Upper lobe of right lung (tissue), 1 donor: ENCODE results near the gene DAP. TPM values are rescaled to one million over a fixed set of nuclear protein-coding genes. Genes with fewer than 3 reads are reported as not detected.
A peak's percentile ranks its signal among the peaks of the same experiment; 100 is the strongest.
"Not testable (repeated sequence)": the region's sequence is repeated elsewhere in the genome, so short reads cannot be mapped to it uniquely, and the experiment has no call there.

Experiments used
- ATAC-seq: fragments of 200-7000 bp; cut with Tn5 transposase; one replicate; pipeline ENCODE4 v1.9.1; 2020; ENCODE audit warnings: mild to moderate bottlenecking, moderate library complexity
- DNase-seq: peaks from one replicate; pipeline ENCODE4 v3.0.0-alpha.2; 2020
- H3K27ac ChIP-seq: fragments of 200-600 bp; one replicate; pipeline ENCODE4 v1.8.0; 2022
- H3K27me3 ChIP-seq: fragments of 200-600 bp; one replicate; pipeline ENCODE4 v1.8.0; 2022; ENCODE audit warnings: mild to moderate bottlenecking
- H3K36me3 ChIP-seq: fragments of 200-600 bp; one replicate; pipeline ENCODE4 v1.8.0; 2022
- H3K4me1 ChIP-seq: fragments of 200-600 bp; one replicate; pipeline ENCODE4 v1.8.0; 2022
- H3K4me3 ChIP-seq: fragments of 200-600 bp; one replicate; pipeline ENCODE4 v1.8.0; 2022; ENCODE audit warnings: mild to moderate bottlenecking
- H3K9me3 ChIP-seq: fragments of 200-600 bp; one replicate; pipeline ENCODE4 v1.8.0; 2022
- intact Hi-C: fragments of 100-400 bp; cut with DNase I; formaldehyde crosslinking; loops from one replicate; pipeline ENCODE4 v1.11.0; 2022
- total RNA-seq: library from RNA; stranded (reverse); fragmentation: NEBNext Ultra II Directional; extraction: Animal tissue kit (Norgen Biotek cat#: 25700); gene quantifications from one replicate; pipeline ENCODE4 v1.2.1, GENCODE V29; 2021
- TF ChIP-seq, protein P1 (sequence below): fragments of 200-600 bp; IDR thresholded peaks from one replicate; pipeline ENCODE4 v1.8.0; 2022; ENCODE audit warnings: antibody characterized with exemption
- donor health status: DM: no; HTN: yes; CAD: no; lungs with severe emphysema.

Gene DAP
- total RNA-seq, 1 donor from 2014 or later: 105 TPM

DNA sequence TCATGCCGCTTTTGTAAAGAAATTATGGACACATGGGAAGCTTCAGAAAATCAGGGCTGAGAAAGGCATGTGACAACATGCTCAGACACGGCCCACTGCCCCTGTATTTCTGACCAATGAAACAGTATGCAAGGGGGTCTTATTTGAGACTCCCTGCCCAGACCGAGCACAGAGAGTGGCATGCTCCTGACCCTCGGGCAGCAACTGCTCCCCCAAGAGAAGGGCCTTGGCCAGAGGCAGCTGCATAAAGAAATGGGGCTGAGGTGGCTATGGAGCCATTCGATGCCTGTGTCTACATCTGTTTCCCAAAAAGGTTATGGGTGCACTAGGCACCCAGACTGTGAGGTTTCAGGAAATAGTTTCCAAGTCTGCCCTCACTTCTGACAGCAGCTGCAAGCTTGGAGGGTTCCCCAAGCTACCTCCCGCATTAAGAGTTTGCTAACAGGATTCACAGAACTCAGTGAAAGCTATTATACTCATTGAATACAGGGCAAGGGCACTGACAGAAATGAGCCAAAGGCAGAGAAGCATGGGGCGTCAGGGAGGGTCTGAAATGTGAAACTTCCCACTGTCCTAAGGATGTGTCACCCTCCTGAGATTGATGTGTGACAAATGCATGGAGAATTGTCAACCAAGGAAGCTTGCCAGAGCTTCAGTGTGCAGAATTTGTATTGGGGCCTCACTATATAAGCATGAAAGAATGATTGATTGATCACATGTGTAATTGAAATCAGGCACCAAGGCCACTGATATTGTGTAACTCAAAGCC, 94.3 kb downstream of the DAP start:
- Histone ChIP-seq H3K4me1 (no peaks in the 10 kb centered on the region), H3K4me3 (no peak overlapping the region), H3K27me3 (no peaks in the 10 kb centered on the region), H3K36me3 (no peaks in the 10 kb centered on the region), H3K9me3 (no peaks in the 10 kb centered on the region), H3K27ac (no peak overlapping the region)
- DNase-seq: no peak
- no peak for ATAC-seq
- TF ChIP-seq, protein P1, sequence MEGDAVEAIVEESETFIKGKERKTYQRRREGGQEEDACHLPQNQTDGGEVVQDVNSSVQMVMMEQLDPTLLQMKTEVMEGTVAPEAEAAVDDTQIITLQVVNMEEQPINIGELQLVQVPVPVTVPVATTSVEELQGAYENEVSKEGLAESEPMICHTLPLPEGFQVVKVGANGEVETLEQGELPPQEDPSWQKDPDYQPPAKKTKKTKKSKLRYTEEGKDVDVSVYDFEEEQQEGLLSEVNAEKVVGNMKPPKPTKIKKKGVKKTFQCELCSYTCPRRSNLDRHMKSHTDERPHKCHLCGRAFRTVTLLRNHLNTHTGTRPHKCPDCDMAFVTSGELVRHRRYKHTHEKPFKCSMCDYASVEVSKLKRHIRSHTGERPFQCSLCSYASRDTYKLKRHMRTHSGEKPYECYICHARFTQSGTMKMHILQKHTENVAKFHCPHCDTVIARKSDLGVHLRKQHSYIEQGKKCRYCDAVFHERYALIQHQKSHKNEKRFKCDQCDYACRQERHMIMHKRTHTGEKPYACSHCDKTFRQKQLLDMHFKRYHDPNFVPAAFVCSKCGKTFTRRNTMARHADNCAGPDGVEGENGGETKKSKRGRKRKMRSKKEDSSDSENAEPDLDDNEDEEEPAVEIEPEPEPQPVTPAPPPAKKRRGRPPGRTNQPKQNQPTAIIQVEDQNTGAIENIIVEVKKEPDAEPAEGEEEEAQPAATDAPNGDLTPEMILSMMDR: no peak
- intact Hi-C loops: no loop called here

DNA sequence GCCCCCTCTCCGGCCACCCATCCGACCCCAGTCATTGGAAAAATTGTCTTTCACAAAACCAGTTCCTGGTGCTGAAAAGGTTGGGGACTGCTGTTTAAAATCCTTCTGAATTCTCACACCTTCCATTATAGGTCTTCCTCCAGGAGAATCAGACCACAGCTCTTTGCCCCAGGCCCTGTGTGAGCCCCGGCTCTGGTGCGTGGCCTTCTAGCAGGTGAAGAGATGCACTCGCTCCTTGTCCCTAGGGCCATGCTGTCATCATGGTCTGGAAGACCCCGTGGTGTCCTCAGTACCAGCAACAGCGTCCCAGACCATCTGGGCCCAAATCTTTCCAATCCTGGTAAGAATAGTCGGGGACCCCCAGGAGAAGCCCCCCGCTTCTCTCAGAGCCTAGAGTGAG, 95.2 kb downstream of the DAP start:
- ATAC-seq: no peak
- Histone ChIP-seq H3K27me3 (no peaks in the 10 kb centered on the region), H3K36me3 (no peaks in the 10 kb centered on the region), H3K4me3 (no peak overlapping the region), H3K9me3 (no peaks in the 10 kb centered on the region), H3K4me1 (no peaks in the 10 kb centered on the region), H3K27ac (no peak overlapping the region)
- no peak for DNase-seq
- TF ChIP-seq, protein P1: no peak
- intact Hi-C loops: no loop called here

DNA sequence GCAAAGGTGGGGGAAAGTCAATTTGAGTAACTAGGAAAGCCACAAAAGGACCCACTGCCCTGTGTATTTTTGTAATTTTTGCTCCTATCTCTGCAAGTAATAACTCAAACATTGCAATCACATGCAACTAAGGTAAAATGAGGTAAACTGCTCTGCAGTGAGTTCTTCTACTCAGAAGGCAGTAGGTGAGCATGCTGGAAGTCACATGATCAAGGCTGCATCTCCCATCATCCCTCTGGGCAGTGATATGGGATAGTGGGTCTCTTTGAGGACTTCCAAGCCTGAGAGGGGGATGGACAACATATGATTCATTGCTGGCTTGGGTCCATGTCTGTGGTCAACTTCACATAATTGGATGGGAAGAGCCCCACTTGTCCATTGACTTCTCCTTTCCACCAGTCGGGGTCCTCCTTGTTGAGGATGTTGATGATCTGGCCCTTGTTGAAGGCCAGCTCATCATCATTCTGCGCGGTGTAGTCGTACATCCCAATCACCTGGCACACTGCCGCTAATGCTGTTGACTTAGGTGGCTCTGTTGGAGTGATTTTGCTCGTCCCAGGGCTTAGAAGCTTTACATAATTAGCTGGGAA, 96.8 kb downstream of the DAP start:
- H3K27me3 ChIP-seq, intact Hi-C loops, H3K9me3 ChIP-seq, H3K36me3 ChIP-seq, DNase-seq, ATAC-seq, H3K4me3 ChIP-seq, H3K4me1 ChIP-seq, H3K27ac ChIP-seq: not testable (repeated sequence)

DNA sequence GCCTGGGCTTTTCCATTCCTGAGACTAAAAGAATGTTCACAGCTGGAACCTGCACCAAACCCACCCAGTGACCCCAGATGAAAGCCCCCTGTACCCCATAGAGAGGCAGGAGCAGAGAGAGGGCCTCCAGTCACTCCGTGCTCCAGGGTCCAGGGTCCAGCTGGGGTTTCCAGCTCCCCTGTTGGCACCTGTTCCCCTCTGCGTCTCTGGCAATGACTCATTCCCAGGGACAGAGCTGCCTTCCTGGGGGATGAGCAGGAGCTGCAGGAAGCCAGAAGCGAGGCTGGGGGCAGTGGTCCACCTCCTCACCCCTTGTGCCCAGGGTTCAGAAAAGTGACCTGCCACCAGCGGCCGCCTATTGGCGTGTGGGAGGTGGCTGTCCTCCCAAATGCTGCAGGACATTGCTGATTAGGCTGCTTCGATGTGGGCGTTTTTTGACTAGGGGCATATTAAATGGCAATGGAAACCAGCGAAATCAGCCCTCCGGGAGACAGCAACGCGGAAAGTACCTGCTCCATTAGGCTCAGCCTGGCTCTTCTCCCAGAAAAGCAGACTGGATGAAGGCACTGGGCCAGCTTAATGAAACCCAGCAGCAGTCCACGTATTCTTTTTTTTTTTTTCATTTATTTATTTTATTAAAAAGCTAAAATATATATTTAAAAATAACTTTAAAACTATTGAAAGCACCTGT, 97.4 kb downstream of the DAP start:
- DNase-seq (no peak), ATAC-seq (no peak)
- Histone ChIP-seq H3K9me3 (no peaks in the 10 kb centered on the region), H3K36me3 (no peaks in the 10 kb centered on the region), H3K27me3 (no peaks in the 10 kb centered on the region), H3K4me3 (no peak overlapping the region), H3K4me1 (no peaks in the 10 kb centered on the region), H3K27ac (no peak overlapping the region)
- TF ChIP-seq, protein P1: no peak
- intact Hi-C loops: no loop called here

DNA sequence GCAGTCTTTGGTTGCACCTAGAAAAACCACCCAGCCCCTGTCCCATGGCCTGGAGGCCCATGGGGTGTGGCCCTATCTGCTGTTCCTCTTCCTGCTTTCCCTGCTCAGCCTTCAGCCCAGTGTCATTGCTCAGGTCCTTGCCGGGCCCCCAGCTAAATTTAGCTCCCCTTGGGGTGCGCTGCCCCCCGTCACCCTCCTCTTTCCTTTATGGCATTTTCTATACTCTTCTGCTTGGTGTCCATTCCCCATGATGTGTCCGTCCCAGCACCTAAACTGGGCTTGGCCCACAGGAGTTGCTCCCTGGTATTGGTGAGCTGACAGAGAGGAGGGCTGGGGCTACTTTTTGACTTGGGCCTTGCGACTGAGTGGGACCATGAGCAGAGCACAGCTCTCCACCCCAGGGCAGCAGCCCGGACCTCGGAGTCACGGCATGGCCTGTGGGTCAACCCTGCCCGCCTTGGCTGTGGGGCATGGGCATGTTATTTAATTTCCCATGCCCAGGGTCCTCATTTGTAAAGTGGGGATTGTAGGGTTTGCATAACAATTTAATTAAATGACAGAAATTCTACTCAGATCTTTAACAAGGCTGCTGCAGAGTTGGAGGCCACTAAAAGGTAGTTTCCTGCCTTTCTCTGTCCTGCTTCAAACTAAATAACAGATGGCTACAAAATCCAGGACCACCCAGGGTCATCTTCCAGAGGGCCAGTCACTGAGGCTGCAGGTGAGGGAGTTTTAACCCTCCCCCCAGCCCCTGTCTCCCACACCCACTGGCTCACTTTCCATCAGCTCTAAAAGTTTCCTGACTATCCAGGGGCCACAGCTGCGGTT, 98.2 kb downstream of the DAP start:
- Histone ChIP-seq H3K27me3 (no peaks in the 10 kb centered on the region), H3K36me3 (no peaks in the 10 kb centered on the region), H3K27ac (no peak overlapping the region), H3K4me1 (no peaks in the 10 kb centered on the region), H3K9me3 (no peaks in the 10 kb centered on the region), H3K4me3 (no peak overlapping the region)
- intact Hi-C loops: no loop called here
- peak; percentile 33 for ATAC-seq
- no peak for DNase-seq
- TF ChIP-seq, protein P1: no peak
